ENCODE measurements around the gene SFXN2. TPM values are rescaled to one million over a fixed set of nuclear protein-coding genes. Genes with fewer than 3 reads are reported as not detected.
A peak's percentile ranks its signal among the peaks of the same experiment; 100 is the strongest.

The SFXN2 gene
- total RNA-seq, 1 experiment from 2014 or later, result 21.2 TPM

- TF ChIP-seq ZNF281 (CRISPR knock-in tag; IDR thresholded peaks at IDR 0.05) (no peak), ZBTB43 (CRISPR knock-in tag; IDR thresholded peaks at IDR 0.05) (no peak), PREB (CRISPR knock-in tag; IDR thresholded peaks at IDR 0.05; ENCODE audit: borderline replicate concordance) (no peak)
Measured at GRCh38 chr10:102775935-102776669, 61.7 kb downstream of the SFXN2 start (continued).

GRCh38 chr10:102776779-102777456, 62.5 kb downstream of the SFXN2 start:
- Mint-ChIP-seq H3K27ac (peak overlapping the region; percentile 32), H3K9me3 (no peaks in the 10 kb centered on the region), H3K4me3 (peak overlapping the region; percentile 41), H3K4me1 (peaks cover 70% of the 10 kb centered on the region), H3K27me3 (ENCODE audit: low read depth) (no peaks in the 10 kb centered on the region), H3K36me3 (no peaks in the 10 kb centered on the region)
- DNase-seq (ENCODE audit: low spot score), result peak; percentile 66
- POLR2A ChIA-PET, result interaction anchor here (0.6 to 1.4 kb wide), 7 partner anchors 16 to 505 kb away, joined by 3 to 11 read pairs (median 5); partner anchors contain the start of genes ARL3, SFXN2 and WBP1L
- peak; percentile 66 for ATAC-seq
- CTCF ChIA-PET, result interaction anchor here (0.9 to 1.0 kb wide), 3 partner anchors 43 to 103 kb away, joined by 3 read pairs; partner anchors contain the start of genes ARL3 and SFXN2
- no peak for TF ChIP-seq ATF3 (CRISPR knock-in tag; conservative IDR thresholded peaks at IDR 0.05)
- TF ChIP-seq FOXP1 (CRISPR knock-in tag; IDR thresholded peaks at IDR 0.05; ENCODE audit: borderline replicate concordance), result no peak
- no peak for TF ChIP-seq JUN (CRISPR knock-in tag; IDR thresholded peaks at IDR 0.05)
- no peak for TF ChIP-seq AR (CRISPR knock-in tag; IDR thresholded peaks at IDR 0.05)
- no peak for TF ChIP-seq ATF2 (CRISPR knock-in tag; IDR thresholded peaks at IDR 0.05; ENCODE audit: borderline replicate concordance, low read depth)
- TF ChIP-seq PRRX2 (CRISPR knock-in tag; IDR thresholded peaks at IDR 0.05), result no peak
- TF ChIP-seq FOXK1 (CRISPR knock-in tag; IDR thresholded peaks at IDR 0.05), result 0 out of 2 replicates have a peak, but pooled peaks have one; percentile 18
- TF ChIP-seq ZNF281 (CRISPR knock-in tag; IDR thresholded peaks at IDR 0.05), result peak; percentile 63; the same call in 1 of the 2 replicates
- no peak for TF ChIP-seq ELF4 (CRISPR knock-in tag; IDR thresholded peaks at IDR 0.05; ENCODE audit: low read depth)
- no peak for TF ChIP-seq FOXJ3 (CRISPR knock-in tag; IDR thresholded peaks at IDR 0.05; ENCODE audit: borderline replicate concordance)
- no peak for TF ChIP-seq AFF4 (CRISPR knock-in tag; IDR thresholded peaks at IDR 0.05; ENCODE audit: borderline replicate concordance)
- peak; percentile 51; the same call in 1 of the 2 replicates for TF ChIP-seq ZNF263 (CRISPR knock-in tag; IDR thresholded peaks at IDR 0.05; ENCODE audit: low read depth)
- TF ChIP-seq NFATC4 (CRISPR knock-in tag; IDR thresholded peaks at IDR 0.05), result no peak
